Ishikawa (cell line): Measurements from ENCODE around the gene CKMT2.

ENCODE experiments used
- EP300 ChIP-seq: IDR thresholded peaks from 2 replicates; pipeline ENCODE4 v1.6.1; 2012; ENCODE audit warnings: borderline replicate concordance
- FOXM1 ChIP-seq: IDR thresholded peaks from 2 replicates; pipeline ENCODE4 v1.6.1; 2012; ENCODE audit warnings: low read depth, borderline replicate concordance
- RAD21 ChIP-seq: IDR thresholded peaks from 2 replicates; pipeline ENCODE4 v1.6.1; 2012; ENCODE audit warnings: low read depth
- TEAD4 ChIP-seq: IDR thresholded peaks from 2 replicates; pipeline ENCODE4 v1.6.1; 2012
- YY1 ChIP-seq: IDR thresholded peaks from 2 replicates; pipeline ENCODE4 v1.6.1; 2012; ENCODE audit warnings: low read depth
- TF ChIP-seq, protein P1 (sequence below): IDR thresholded peaks from 2 replicates; pipeline ENCODE4 v1.6.1; 2012; ENCODE audit warnings: low read depth, mild to moderate bottlenecking

DNA sequence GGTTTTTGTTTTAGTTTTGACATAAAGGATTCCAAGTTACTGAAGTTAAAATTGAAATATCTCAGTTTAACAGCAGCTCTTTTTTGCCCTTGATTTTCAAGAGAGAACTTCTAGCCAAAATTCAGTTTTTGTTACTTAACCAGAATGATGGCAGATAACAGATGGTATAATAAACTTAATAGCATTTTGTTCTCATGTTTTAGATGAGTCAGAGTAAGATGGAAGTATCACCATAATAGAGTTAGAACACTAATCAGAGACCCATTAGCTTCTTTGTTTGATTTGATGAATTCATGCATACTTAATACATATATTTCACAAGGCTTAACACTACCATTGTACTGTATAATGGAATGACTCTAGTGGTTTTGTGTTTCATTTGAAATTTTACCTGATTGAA is 80.2 kb downstream of the CKMT2 start:
- TF ChIP-seq EP300 (no peak), TEAD4 (no peak), RAD21 (no peak), FOXM1 (no peak), YY1 (no peak)
- TF ChIP-seq, protein P1, sequence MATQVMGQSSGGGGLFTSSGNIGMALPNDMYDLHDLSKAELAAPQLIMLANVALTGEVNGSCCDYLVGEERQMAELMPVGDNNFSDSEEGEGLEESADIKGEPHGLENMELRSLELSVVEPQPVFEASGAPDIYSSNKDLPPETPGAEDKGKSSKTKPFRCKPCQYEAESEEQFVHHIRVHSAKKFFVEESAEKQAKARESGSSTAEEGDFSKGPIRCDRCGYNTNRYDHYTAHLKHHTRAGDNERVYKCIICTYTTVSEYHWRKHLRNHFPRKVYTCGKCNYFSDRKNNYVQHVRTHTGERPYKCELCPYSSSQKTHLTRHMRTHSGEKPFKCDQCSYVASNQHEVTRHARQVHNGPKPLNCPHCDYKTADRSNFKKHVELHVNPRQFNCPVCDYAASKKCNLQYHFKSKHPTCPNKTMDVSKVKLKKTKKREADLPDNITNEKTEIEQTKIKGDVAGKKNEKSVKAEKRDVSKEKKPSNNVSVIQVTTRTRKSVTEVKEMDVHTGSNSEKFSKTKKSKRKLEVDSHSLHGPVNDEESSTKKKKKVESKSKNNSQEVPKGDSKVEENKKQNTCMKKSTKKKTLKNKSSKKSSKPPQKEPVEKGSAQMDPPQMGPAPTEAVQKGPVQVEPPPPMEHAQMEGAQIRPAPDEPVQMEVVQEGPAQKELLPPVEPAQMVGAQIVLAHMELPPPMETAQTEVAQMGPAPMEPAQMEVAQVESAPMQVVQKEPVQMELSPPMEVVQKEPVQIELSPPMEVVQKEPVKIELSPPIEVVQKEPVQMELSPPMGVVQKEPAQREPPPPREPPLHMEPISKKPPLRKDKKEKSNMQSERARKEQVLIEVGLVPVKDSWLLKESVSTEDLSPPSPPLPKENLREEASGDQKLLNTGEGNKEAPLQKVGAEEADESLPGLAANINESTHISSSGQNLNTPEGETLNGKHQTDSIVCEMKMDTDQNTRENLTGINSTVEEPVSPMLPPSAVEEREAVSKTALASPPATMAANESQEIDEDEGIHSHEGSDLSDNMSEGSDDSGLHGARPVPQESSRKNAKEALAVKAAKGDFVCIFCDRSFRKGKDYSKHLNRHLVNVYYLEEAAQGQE = no peak
